Right lobe of liver (tissue), 4 donors: Measurements from ENCODE around the gene ACSM2A.
"Not testable (repeated sequence)": the region's sequence is repeated elsewhere in the genome, so short reads cannot be mapped to it uniquely, and the experiment has no call there.

ENCODE experiments used
- CTCF ChIP-seq, 4 donors: fragments of 200-600 bp in 3 of 4; fragments of 450-650 bp in 1 of 4; IDR thresholded peaks; one replicate each; pipeline versions ENCODE4 v1.5.1 to v1.8.0; 2016 to 2022; ENCODE audit warnings: antibody characterized with exemption in 4 of 4, mild to moderate bottlenecking in 2 of 4
- POLR2A ChIP-seq: fragments of 450-650 bp; IDR thresholded peaks from one replicate; pipeline ENCODE4 v1.6.1; 2017; ENCODE audit warnings: antibody characterized with exemption, mild to moderate bottlenecking
- donor health status: DM: no; HTN: no; CAD: no.
- donor health status: DM: no; HTN: no; CAD: no.
- donor health status: DM: no; HTN: yes; CAD: no.

GRCh38 chr16:20536669-20537068, 85.3 kb downstream of the ACSM2A start:
- not testable (repeated sequence) for TF ChIP-seq CTCF (IDR thresholded peaks at IDR 0.05); POLR2A
